GM18907 (cell line): ENCODE results near the gene DRICH1.
"Not testable (repeated sequence)": the region's sequence is repeated elsewhere in the genome, so short reads cannot be mapped to it uniquely, and the experiment has no call there.

Source experiments
- ATAC-seq: cut with Tn5 transposase; IDR thresholded peaks from one replicate; pipeline ENCODE4 v1.9.1; 2021; ENCODE audit warnings: mild to moderate bottlenecking, moderate library complexity; ENCODE audit not compliant: unreplicated experiment

The DRICH1 gene

GRCh38 chr22:23569716-23570115, 62.4 kb downstream of the DRICH1 start:
- no peak for ATAC-seq

- no peak for ATAC-seq
Observed at GRCh38 chr22:23569291-23569690, 62.8 kb downstream of the DRICH1 start.

GRCh38 chr22:23566705-23567475, 65.2 kb downstream of the DRICH1 start:
- ATAC-seq = no peak

GRCh38 chr22:23565915-23566704, 66.0 kb downstream of the DRICH1 start:
- no peak for ATAC-seq

- ATAC-seq = no peak
Observed at GRCh38 chr22:23565305-23565914, 66.7 kb downstream of the DRICH1 start.

- ATAC-seq = no peak
Observed at GRCh38 chr22:23564276-23564675, 67.8 kb downstream of the DRICH1 start.

- ATAC-seq = no peak
Observed at GRCh38 chr22:23563111-23563510, 69.0 kb downstream of the DRICH1 start.

GRCh38 chr22:23562186-23562585, 69.9 kb downstream of the DRICH1 start:
- ATAC-seq = no peak

GRCh38 chr22:23561025-23561510, 71.1 kb downstream of the DRICH1 start:
- ATAC-seq = not testable (repeated sequence)

- not testable (repeated sequence) for ATAC-seq
Observed at GRCh38 chr22:23560215-23560614, 71.9 kb downstream of the DRICH1 start.
